Activated effector memory CD4-positive, alpha-beta T cell treated with anti-CD3 and anti-CD28 coated beads, Interleukin-2, amount 50 U/mL, for 16 hours (primary cell): Measurements from ENCODE around the gene CRISPLD2.

ENCODE experiments used
- DNase-seq: peaks from one replicate; pipeline ENCODE4 v3.0.0-alpha.2; 2020

The CRISPLD2 gene

DNA sequence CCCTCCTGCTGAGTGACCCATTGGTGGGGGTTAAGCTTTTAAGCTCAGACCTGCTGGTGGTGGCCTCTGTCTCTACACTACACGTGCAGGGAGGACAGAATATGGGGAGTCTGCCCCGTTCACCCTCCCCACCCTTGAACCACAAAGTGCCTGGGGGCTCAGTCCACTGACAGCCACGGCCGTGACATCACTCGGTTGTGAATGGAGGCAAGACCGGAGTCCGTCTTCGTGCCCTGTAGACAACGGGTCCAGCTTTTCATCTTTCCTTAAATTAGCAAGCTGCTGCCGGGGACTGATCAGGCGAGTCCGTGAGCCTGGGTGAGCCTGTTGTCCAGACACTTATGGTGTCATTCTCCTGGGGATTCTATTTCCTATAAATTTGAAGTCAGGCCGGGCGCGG lies 67.4 kb downstream of the CRISPLD2 start:
- DNase-seq = no peak

DNA sequence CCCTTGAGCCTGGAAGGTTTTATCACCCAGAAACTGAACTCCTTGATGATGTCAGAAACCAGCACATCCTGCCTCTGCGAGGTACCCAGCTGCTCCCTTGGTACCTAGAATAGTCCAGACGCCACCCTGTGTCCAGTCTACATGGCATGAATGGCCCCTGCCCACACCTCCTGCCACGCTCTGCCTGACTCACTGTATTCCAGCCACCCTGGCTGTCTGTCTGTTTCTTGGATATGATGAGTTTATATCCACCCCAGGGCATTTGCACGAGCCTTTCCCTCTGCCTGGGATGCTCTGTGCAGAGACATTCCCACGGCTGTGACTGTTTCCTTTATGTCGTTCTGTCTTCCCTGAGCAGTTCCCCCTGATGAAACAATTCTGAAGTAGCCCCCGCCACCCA lies 68.7 kb downstream of the CRISPLD2 start:
- no peak for DNase-seq

DNA sequence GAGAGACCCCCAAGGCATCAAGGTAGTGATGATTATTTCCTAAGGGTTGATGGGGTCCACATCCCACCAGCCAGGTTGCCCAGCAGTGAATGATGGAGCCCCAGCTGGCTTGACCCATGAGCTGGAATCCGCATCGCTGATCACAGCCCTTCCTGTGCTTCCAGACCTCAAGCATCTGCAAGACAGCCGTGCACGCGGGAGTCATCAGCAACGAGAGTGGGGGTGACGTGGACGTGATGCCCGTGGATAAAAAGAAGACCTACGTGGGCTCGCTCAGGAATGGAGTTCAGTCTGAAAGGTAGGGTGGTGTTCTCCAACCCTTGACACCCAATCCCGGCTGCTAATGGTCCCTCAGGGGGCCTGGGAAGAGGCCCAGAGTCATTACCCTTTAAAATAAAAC lies 69.3 kb downstream of the CRISPLD2 start:
- no peak for DNase-seq

DNA sequence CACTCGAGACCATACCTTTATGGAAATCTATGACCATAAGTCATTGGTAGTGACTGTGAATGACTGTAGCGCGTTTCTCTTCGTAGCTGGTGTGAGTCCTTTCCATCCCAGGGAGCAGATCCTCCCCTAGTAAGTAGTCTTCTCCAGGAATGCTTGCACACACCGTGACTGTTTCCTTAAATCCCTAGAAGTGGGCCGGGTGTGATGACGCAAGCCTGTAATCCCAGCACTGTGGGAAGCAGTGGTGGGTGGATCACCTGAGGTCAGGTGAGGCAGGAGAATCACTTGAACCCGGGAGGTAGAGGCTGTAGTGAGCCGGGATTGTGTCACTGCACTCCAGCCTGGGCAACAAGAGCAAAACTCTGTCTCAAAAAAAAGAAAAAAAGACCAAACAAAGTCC lies 70.6 kb downstream of the CRISPLD2 start:
- no peak for DNase-seq

DNA sequence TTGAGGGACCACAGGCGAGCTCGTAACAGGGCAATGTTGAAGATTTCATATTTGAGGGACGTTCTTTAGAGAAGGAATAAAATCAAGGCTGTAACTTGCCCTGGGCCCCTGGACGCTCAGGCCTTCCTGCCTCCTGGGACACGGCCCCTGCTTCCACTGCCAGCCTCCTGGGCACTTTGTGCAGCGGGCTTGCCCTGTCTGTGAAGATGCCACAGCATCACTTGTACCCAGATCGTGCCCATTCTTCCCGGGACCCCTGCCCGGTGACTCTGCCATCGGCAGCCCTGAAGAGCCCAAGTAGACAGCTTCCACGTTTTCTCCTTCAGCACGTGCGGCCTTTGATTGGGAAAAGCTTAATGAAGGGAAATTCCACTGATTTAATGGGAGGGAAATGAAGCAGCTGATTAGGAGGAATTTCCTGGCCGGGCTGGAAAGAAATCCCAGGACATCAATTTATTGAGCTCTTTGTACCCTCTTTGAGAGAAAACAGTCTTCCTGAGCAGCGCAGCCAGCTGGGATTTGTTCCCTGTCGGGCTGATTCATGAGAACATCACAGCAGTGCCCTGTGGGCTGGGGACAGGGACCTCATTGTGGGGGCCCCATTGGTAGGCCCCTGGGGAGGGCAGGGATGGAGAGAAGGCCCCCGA lies 71.5 kb downstream of the CRISPLD2 start:
- DNase-seq = no peak

DNA sequence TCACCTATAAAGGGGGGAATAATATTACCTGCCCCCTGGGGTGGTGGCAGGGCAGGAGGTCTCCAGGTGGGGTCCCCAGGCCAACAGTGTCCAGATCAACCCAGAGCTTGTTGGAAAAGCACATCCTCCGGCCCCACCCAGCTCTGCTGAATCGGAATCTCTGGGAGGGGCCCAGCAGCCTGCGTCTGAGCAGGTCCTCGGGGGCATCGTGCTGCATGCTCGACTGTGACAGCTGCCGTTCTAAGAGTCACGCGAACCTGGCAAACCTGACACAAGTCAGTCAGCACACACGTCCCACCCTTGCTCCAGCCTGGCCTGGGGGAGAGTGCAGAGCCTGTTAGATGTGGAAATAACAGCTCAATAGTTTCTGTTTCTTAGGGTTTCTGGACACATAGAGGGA lies 72.3 kb downstream of the CRISPLD2 start:
- no peak for DNase-seq

DNA sequence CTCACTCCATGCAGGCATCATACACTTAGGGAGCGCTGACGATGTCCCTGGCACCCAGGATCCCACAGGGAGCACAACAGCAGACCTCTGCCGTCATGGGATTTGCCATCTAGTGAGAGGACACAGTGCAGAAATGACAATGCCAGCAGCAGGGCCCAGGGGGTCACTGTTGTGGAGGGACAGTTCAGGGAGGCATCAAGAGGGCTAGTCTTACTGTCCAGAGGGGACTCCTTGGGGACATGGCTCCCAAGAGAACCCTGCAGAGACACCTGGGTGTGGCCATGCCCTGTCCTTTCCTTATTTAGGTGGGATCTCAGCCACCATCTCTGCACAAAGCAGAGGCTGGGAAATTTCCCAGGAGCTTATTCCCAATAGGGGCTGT lies 73.7 kb downstream of the CRISPLD2 start:
- DNase-seq = no peak

DNA sequence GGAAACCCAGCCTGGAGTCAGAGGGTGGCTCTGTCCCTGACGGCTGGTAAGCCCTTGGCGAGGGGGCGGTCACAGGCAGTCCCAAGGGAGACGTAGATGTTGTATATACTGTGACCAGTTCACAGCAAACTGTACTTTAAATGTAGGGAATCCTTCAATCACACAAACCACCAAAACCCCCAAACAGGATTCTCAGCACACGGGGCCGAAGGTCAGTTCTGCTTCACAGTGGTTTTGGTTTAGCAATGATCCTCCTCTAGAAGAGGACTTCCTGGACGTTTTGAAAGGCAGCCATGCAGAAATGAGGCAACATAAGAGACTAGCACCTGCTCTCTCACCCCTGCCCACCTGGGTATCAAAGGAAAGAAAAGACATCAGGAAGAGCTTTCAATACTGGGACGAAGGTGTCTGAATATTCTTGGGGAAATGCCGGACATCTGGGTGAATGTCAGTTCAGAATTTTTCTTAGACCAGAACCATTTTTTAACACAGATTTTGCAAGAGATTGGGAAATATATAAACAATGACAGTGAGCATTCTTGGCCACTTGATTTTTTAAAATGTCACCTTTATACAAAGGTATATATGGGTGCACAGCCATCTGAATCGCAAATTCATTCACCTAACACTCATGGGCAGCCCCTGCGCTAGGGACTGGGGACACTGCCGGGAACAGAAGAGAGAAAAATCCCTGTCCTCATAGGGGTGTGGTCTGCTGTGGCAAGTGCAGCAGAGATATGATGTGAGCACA lies 74.2 kb downstream of the CRISPLD2 start:
- no peak for DNase-seq

DNA sequence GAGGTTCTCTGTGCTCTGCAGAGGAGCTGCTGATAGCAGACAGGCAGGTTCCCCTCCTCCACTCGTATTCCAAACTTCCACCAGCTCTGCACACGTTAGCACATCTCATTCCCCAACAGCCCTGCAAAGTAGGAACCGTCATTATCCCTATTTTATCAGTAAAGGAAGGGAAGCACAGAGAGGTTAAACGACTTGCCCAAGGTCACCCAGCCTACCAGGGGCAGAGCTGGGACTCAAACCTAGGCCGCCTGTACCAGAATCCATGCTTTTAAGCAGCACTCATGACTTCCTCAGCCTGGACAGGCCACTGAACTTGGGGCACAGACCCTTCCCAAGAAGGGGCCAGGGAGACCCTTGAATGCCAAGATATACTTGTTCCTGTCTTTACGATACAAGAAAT lies 75.2 kb downstream of the CRISPLD2 start:
- no peak for DNase-seq

DNA sequence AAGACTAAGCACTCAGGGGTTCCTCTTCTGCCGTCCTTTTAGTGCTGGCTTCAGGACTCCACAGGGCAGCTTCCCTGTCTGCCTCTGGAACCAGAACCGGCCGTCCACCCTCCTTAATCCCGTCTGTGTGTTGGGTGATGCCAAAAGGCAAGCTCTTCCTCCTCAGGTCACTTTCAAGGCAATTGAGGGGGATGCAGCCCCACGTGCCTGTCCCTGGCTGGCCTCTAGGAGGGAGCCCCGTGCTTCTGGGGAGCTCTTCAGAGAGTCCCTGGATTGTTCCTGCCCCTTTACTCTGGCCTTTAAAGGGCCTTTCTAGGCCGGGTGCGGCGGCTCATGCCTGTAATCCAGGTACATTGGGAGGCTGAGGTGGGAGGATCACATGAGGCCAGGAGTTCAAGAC lies 77.1 kb downstream of the CRISPLD2 start:
- DNase-seq = no peak

DNA sequence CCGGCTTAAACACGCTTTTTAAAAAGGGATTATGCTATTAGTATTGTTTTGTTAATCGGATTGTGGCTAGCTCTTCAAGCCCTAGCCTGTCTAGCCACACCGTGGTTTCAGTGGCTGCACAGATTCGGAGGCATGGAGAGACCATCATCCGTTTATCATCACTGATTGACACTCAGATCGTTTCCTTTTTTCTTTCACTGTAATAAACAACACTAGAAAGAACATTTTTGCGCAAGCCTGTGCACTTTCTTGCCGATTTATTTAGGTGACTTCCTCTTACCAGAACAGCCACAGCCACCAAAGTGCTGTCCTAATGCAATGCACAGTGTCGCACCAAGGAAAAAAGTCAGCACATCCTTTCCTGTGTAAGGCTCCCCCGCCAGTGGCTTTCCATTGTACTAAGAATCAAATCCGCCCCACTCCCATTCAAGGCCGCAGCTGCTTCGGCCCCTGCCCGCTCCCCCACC lies 78.2 kb downstream of the CRISPLD2 start:
- DNase-seq = no peak

DNA sequence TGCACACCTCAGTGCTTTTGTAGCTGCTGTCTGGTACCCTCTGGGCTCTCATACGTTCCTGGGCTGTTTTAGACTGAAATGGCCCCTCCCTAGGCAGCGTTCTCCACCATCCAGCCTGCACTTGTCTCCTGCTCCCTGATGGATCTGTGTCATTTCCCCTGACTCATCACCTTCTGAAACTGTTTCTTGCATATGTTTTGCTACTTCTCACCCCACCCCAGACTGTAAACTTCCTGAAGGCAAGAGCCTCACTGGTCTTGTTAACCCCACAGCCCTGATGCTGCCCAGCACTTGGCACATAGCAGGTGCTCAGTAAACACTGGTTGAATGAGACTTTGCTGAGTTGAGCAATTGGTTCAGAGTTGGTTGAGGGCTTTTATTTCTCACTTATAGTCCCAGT lies 78.7 kb downstream of the CRISPLD2 start:
- DNase-seq = no peak

DNA sequence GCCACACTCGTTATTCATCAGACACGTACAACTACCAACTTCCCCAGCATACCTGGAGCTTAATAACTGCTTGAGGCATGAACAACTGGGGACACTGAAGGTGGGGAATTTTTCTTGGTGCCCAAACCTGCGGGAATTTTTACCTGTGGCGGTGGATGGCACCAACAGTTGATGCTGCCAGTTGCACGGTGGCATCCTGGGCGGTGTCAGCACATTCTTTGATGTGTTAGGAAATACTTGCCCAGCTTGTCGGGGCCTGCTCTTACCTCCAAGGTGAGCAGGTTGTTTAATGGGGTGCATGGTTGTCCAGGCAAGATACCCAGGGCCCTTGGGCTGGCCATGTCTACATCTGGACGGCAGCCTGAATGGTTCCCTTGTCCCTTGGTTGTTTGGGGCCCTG lies 79.6 kb downstream of the CRISPLD2 start:
- no peak for DNase-seq

DNA sequence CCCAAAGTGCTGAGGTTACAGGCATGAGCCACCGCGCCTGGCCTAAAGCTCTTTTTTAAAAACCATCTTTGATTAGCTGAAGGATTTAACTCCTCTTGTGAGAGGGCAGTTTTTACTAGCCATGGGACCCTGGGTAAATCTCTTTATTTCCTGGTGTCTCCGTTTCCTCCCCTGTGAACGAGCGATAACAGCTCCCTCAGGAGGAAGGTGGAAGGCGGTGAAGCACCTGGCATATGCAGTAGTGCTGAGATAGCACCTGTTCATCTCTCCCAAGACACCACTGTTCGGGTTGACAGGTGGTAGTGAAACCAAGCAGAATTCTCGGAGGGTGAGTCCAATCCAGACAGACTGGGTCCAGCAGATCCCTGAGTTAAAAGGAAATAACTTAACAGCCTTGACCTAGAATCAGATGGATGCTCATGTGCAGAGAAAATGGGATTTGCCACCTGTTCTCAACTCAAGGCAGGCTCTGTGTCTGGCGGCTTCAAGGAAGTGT lies 86.2 kb downstream of the CRISPLD2 start:
- DNase-seq = no peak

DNA sequence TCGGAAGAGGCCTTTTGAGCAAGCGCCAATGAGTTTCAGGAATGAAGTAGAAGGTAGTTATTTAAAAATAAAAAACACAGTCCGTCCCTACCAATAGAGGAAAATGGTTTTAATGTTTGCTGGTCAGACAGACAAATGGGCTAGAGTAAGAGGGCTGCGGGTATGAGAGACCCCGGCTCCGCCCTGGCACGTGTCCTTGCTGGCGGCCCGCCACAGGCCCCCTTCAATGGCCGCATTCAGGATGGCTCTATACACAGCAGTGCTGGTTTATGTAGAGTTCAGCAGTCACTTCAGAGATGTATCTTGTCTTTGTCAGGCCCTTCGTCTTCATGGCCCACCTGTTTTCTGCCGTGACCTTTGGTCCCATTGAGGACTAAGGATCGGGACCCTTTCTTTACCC lies 87.3 kb downstream of the CRISPLD2 start:
- DNase-seq = no peak

DNA sequence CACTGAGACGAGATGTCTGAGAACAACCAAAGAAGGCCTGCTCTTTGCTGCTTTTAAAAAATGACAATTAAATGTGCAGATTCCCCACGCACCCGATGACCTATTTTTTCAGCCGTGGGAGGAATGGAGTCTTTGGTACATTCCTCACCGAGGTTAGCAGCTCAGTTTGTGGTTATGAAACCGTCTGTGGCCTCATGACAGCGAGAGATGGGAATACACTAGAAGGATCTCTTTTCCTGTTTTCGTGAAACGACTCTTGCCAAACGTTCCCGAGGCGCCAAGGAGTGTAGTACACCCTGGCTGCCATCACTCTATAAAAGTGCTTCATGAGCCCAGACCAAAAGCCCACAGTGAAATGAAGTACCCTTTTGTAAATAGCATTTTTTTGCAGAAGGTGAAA lies 87.8 kb downstream of the CRISPLD2 start:
- no peak for DNase-seq

DNA sequence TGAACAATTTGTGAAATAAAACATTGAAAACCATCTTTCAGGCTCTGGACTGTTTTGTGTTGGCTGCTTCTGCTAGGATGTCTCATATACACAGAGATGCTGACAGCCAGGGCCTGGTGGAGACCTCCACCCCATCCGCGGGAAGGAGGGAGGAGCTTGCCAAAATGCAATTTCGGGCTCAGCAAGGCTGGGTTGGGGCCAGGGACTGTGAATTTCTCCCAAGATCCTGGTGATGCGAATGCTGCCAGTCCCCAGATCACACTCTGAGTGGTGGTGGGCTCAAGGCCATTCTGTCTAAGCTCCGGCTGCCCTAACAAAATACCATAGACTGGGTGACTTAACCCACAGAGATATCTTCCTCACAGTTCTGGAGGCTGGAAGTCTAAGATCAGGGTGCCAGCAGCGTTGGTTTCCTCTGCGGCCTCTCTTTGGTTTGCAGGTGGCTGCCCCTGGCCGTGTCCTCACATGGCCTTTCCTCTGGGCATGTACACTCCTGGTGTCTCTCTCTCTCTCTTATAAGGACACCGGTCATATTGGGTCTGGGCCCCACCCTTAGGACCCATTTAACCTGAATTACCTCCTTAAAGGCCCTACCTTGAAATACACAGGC lies 89.8 kb downstream of the CRISPLD2 start:
- no peak for DNase-seq

DNA sequence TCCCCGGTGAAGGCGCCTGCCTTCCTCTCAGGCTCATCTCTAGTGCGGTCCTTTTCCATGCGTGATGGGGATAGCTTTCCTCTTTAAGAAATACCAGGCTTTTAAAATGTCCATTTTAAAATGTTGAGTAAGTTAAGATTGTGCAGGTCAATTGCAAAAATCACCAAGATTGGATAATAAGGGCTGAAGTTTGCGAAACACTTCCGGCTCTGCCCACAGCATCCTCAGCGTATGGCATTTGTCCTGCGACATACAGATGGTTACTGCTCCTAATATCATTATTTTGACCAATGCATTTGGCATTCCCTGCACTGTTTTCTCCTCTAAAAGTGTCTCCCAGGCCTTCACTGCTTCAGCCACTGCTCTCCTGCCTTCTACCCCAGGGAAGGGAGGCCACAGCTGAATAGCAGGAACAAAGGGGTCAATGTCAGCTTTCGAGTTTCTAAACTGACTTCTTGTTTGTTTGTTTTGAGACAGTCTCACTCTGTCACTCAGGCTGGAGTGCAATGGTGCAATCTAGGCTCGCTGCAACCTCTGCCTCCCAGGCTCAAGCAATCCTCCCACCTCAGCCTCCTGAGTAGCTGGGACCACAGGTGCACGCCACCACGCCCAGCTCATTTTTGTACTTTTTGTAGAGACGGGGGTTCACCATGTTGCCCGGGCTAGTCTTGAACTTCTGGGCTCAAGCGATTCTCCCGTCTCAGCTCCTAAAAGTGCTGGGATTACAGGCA lies 91.9 kb downstream of the CRISPLD2 start:
- no peak for DNase-seq

DNA sequence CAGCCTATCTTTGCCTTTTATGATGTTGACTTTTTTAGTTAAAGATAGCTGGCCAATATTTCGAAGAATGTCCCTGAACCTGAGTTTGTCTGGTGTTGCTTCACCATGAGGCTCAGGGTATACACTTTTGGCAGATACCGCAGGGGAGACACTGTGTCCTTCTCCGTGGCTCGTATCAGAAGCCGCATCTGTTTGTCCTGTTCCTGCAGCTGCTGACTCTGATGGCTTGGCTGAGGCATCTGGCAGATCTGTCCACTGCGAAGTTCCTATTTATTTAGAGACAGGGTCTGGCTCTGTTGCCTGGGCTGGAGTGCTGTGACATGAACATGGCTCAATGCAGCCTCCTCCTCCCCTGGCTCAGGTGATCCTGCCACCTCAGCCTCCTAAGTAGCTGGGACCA lies 93.5 kb downstream of the CRISPLD2 start:
- DNase-seq = no peak

DNA sequence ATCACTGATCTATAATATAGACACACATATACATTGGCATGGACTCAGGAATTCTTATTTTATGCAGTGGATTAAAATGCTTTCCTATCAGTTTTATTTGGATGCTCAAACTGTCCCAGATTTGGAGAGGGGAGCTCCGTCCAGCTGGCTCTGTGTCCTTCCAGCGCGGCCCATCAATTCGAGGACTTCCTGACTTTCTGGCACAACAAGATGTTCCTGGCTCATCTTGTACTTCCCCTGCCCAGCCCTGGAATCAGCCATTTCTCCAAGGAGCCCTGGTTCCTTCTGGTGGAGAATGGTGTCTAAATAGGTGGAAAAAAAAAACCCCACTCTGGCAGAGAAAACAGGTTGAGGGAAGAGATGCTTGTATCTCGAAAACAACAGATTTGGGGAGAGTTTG lies 94.5 kb downstream of the CRISPLD2 start:
- DNase-seq = no peak

DNA sequence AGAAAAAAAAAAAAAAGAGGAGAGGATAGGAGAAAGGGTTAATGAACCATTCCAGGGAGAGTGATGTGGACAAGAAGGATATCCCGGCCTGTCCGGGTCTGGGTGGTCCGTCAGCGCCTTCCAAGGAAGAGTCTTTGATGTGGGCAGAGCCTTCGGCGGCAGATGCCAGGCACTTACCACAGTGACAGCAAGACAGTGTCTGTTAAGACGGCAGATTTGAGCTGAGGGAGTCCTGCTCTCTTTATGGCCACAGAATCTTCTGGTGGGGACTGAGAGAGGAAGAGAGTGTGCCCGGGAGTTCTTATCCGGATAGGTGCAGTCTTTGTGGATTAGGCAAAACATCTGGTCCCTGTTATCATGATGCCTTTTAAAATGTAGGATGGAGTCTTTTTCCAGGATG lies 96.4 kb downstream of the CRISPLD2 start:
- no peak for DNase-seq

DNA sequence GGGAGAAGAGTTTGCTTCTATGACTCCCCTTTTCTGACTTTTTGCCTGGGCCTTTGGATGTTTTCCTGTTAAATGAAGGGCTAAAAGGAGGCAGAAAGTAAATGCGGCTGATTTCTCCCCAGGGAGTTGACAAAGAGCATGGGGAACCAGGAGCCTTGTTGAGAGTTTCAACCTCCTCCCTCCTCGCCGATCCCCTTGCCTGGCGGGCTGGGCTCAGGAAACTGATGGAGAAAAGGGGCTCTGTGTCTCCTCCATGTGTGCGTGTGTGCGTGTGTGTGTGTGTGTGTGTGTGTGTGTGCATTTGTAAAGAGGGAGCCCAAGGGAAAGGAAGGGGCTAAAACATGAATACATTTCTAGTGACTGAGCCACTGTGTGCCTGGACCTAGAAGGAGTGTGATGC lies 97.1 kb downstream of the CRISPLD2 start:
- no peak for DNase-seq

DNA sequence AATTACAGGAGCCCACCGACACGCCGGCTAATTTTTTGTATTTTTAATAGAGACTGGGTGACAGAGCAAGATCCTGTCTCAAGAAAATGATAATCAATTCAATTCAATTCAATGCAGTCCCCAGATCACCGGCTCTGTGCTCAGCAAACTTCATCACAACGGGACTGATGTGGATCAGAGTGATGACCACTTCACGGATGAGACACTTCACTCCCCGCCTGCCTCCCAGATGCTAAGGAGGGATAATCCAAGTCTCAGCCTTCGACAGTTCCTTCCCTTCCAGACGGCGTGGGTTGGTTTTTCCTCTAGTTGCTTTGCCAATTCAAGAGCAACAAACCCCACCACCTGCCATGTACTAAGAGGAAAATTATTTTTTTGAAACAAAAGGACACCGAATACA lies 97.7 kb downstream of the CRISPLD2 start:
- no peak for DNase-seq
